GM19438 (cell line): ENCODE measurements around the gene ATP2A2.

Experiments used
- ATAC-seq: cut with Tn5 transposase; IDR thresholded peaks from one replicate; pipeline ENCODE4 v1.9.1; 2021; ENCODE audit warnings: low read depth; ENCODE audit not compliant: unreplicated experiment

ATP2A2 gene

DNA sequence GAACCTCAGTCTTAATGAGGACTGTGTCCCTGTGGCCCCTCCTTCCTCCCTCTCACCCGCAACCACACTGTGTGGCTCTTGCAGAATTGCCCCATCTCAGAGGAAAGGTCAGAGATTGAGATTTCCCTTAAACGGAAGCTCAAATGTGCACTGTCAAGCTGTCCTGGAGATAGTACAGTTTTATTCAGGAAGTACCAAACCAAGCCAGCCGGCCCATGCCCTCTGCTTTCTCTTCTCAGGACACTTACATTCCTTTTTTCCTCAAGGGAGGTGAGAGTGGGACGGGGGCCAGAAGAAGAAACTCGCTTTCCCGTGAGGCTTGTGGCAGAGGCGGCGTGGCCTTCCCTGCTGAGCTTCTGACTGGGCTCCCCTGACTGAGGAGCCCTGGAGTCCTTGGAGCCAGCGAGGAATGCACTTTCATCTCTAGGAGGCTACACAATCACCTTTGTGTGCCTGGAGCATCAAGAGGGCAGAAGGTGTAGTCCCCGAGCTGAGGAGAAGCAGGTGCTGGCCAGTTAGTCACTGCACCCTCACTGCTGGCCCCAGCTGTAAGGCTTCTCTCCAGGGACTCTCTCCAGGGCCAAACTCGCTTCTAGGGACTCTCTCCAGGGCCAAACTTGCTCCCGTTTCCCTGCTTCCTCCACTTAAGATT, 24.1 kb upstream of the ATP2A2 start:
- no peak for ATAC-seq

DNA sequence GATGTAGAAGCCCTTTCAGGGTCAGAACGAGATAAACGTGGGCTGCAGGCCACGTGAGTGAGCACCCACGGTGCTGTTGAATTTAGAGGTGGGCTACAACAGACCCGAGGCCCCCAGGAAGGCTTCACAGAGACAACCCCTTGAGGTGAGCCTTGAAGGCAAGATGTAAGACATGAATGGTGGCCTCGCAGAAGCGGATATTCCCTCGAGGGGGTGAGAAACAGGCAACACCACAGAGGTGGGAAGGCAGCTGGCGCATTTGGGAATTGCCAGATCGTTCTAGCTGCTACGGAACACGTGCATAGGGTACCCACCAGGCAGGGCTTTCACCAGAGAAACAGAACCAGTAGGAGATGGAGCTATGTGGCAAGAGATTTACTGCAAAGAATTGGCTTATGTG, 22.6 kb upstream of the ATP2A2 start:
- ATAC-seq: no peak

DNA sequence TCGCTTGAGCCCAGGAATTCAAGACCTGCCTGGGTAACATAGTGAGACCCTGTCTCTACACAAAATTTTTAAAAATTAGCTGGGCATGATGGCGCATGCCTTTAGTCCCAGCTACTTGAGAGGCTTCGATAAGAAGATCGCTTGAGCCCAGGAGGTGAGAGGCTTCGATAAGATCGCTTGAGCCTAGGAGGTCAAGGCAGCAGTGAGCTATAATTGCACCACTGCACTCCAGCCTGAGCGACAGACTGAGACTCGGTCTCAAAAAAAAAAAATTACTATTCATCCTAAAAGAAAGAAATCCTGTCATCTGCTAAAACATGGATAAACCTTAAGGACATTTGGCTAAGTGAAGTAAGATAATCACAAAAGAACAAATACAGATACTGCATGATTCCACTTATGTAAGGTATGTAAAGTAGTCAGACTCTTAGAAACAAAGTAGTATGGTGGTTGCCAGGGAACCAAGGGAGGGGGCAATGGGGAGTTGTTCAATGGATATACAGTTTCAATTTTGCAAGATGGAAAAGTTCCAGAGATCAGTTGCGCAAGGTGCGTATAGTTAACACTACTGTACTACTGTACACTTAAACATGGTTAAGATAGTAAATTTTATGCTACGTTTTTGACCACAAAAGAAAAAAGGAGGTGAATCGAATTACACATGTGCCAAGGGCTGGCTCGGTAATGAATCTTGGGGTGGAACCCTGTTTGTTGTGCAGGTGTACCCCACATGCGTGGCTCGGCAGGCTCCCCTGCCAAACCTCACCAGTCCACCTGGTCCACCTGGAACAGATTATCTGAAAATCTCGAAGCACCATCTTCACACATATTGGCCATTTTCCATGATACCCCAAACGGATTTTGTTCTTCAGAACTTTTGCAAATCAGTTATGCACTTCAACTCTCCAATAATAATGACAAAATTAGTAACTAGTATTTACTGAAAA, 18.3 kb upstream of the ATP2A2 start:
- ATAC-seq: no peak

DNA sequence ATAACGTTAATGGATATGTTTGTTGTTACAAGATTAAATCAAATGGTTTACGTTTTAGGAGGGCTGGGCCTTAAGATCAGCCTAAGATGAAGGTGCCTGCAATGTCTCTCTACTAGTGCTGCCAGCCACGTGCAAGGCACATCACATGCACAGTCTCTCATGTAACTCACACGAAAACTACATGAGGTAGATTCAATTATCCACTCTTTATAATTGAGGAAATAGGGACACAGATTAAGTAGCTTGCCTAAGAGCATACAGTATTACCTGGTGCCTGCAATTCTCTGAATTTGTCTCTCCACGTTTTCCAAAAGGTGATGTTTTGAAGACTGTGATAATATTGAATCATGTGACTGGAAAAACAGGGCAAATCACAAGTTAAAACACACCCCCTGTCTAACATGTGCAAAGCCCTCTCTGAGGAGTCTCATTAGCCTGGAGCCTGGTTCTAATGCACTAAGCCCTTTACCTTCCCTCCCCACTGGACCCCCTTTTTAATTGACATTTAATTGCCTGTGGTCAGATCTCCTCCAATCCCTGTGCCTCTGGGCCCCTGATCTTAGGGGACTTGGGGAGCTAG, 14.6 kb upstream of the ATP2A2 start:
- no peak for ATAC-seq

DNA sequence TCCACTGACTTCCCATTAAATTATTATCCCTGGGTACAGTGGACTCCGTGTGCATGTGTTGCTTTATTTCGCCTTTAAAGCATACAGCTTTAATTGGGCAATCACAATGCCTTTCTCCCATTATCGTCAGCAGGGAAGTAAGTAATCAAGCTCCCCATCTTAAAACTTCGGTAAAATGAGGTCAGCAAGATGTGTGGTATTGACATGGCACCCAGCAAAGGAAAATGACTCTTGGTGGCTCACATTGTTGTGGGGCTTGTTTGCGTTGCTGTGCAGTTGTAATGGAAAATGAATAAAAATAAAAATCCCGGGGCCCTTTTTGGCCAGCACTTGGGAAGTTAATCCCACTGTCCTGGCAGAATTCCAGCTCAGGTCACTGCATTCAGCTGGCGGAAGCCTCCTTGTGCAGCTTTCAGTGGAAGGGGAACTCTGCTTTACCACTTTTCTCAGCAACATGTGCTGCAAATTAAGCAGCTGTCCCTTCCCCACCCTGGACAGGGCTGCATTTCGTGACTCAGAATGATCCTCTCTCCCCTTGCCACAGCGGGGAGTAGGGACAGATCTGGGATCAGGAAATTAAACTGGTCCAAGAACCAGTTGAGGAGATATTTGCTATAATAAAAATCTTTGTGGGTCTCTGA, 13.9 kb upstream of the ATP2A2 start:
- no peak for ATAC-seq

DNA sequence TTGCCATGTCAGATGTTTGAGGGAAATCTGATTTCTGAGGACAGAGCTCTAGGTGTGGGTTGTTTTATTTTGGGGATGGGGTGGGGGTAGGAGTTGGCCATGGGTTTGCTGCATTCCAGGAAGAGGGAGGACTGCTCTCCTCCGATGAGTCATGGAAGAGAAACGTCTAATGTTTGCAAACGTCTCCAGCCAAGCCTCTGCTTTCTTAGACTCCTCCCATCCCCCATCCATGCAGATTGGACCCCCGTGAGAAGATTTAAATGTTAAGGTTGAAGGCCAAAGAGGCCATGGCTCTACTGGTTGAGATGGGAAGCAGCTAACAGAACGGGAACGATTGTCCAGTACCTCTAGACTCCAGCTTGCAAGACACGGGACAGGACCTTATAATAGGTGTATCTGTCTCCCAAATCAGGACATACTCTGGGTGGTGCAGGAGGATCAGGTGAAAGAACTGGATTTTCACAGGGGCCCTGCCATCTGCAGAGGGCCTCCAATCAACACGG, 11.4 kb upstream of the ATP2A2 start:
- no peak for ATAC-seq

DNA sequence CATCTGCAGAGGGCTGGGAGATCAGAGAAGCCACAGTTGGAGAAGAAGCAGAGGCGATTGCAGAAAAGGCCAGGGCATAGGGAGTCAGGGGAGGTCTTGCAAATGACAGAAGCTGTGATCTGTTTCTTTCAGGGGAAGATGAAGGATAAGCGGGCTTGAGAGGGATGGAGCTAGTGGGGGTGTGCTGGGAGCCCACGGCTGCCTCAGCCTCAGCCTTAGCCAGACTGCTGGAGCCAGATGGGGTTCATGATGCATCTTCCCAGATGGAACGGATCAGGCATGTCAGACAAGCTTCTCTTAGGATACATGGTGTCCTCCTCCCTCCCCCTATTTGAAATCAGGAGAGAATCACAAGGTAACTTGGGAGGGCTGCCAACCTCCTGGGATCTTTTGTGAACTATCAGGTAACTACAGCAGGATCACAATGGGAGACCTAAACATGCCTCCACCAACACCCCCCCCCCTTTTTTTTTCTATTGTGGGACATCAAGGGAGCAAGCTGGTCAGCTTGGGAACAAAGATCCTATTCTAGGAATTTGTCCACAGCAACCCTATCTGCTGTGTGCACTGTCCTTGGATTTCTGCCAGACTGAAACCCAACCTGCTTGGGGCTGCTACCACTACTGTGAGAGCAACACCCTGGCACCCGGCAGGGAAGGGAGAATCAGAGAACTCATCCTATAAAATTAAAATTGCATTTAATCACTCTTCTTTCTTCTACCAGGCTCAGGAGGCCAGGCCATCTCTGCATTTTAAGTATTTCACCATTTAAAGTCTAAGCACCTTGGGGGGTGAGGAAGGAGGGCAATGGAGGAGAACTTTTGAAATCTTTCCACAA, 10.7 kb upstream of the ATP2A2 start:
- ATAC-seq: no peak

DNA sequence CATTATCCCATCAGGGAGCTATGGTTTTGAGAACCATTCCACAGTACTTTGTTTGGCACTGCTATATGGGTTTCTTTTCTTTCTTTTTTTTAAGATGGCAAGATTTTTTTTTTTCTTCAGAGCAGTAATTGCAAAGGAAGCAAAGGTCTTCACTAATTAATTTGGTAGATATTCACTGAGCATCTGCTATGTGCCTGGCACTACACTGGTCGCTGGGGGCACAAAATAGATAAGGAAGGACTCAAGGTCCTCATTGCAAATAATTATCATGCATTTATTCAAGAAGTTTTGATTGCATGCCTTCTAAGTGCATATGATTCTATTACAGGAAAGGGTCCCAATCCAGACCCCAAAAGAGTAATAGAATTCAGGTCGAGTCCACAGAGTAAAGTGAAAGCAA, 10.0 kb upstream of the ATP2A2 start:
- ATAC-seq: no peak

DNA sequence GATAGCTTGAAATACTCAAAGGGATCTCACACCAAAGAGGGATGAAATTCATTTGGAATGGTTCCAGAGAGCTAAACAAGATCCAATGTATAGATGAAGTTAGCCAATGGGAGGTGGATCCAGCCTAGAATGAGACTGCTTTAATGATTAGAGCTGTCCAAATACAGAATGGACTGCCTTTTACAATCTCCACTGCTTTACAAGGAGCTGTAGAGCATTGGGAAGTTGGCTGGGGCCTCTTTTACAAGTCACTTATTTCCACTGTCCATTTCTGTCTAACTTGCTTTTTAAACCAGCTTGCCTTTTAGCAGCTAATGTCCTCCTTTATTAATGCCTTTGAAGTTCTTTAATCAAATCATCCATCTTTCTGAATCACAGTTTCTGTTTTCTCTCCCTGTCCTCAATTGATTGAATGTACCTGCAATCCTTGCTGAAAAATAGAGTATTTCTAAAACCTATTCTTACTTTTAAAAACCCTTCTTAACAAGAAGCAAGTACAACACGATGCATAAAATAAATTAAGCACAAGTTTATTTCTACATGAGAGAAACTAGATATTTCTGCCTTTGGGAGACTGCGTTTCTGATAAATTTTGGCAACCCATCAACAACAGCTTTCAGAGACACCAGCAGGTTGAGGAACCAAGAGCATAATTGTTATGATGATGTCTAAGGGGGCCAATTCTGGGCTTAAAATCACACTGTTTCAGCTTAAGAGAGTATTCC, 3.4 kb upstream of the ATP2A2 start:
- no peak for ATAC-seq

DNA sequence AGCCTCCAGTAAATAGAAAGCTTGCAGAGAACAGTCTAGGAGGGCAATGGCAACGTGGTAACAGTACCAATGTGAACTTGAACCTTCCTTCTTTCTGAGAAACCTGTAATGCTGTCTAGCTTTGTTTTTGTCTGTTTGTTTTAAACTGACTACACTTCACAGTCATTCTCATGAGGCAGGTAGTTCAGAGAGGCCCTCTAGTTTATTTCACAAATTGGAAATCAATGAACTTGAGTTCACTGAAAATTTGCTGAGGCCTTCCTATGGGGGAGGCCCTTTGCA, 2.9 kb upstream of the ATP2A2 start:
- no peak for ATAC-seq

DNA sequence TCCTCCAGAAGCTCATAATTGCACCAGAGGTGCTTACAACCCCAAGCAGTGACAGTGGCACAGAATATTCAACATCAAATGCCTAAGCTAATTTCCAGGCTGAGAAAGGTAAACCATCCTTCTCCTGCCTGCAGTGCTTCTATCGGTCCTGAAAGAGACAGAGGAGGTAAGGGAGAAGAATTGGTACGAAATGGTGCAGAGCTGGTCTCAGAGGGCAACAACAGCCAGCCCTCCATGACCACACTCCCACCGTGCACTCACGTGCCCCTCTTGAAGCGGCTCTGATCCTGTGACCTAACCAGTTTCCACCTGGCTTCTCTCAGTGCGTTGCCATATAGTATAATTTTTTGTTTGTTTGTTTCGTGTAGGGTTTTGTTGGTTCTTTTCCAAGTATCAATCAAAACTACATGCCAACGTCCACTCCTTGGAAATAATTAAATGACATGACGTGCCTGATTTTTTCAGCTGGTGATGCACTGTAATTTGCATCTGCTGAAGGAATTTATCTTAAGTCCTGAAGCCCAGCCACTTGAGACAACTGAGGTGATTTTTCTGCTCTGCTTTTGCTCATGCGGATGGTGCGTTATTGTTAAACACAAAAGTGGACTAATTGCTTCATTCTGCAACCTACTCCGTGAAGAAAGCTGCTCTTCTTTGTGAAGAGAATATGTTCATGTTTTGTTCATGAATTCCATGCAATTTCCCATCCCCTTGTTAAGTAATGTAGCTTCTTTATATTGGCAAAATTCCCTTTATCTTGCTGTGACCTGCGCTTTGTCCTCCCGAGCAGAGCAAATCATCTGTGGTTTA, 1.3 kb upstream of the ATP2A2 start:
- no peak for ATAC-seq

DNA sequence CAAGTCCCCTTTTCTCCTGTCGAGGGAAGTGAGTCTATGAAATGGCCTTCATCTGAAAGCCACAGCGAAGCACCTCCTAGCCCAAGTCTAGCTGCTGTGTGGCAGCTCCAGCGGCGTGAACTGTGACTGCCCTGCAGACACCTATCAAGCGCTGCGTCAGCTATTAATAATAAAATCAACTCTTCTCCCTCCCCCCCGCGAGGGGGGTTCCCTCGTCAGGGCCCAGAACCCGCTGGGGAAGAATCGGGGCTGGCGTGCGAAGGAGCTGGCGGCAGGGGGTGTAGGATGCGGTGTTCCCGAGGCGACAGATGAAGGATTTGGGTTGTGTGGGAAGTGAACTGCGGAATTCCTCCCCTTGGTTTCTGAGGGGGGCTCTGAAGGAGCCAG, 662 bp upstream of the ATP2A2 start:
- ATAC-seq: no peak

DNA sequence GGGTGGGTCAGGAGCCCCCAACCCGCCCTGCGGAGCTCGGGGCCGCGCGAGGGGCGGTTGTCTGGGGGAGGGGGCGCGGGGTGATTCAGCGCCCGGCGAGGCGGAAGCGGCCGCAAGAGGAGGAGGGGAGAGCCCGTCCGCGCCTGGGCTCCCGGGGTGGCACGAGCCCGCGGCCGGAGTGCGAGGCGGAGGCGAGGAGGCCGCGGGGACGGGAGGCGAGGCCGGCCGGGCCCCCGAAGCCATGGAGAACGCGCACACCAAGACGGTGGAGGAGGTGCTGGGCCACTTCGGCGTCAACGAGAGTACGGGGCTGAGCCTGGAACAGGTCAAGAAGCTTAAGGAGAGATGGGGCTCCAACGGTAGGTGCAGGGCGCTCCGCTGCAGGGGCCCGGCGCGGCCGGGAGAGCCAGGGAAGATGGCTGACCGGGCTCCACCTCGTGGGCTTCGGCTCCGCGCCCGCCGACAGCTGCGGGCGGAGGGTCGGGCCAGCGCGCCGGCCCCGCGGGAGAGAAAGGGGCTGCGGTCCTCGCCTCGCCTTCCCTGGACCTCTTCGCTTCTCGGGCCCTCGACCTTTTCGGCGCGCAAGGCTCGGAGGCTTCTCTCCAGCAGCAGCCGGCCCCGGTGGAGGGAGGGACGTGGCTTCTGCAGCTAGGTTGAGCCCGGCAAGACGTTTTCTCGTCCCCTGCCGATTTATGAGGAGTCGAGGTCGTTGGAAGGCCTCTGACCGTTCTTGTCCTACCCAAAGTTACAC, 677 bp downstream of the ATP2A2 start:
- ATAC-seq: peak; percentile 36

DNA sequence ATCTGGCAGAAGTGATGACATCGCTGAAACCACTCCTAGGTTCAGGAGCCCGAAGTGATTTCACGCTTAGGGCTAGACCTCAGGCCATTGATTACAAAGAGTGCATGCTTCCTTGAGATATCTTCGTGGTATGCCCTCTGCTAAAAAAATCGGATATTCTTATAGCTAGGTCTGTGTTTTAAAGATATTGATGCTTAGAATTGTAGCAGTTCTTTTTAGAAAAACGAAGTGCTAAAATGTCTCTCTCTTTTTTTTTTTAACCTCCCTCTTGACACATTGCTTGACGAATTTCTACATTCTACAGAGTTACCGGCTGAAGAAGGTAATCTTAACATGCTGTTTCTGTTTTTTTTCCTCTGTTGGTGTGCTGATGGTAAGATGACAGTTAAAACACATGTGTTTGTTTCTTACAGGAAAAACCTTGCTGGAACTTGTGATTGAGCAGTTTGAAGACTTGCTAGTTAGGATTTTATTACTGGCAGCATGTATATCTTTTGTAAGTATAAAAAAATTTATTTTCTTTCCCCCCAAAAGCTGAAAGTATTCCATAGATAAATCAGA, 1.3 kb downstream of the ATP2A2 start:
- peak; percentile 17 for ATAC-seq

DNA sequence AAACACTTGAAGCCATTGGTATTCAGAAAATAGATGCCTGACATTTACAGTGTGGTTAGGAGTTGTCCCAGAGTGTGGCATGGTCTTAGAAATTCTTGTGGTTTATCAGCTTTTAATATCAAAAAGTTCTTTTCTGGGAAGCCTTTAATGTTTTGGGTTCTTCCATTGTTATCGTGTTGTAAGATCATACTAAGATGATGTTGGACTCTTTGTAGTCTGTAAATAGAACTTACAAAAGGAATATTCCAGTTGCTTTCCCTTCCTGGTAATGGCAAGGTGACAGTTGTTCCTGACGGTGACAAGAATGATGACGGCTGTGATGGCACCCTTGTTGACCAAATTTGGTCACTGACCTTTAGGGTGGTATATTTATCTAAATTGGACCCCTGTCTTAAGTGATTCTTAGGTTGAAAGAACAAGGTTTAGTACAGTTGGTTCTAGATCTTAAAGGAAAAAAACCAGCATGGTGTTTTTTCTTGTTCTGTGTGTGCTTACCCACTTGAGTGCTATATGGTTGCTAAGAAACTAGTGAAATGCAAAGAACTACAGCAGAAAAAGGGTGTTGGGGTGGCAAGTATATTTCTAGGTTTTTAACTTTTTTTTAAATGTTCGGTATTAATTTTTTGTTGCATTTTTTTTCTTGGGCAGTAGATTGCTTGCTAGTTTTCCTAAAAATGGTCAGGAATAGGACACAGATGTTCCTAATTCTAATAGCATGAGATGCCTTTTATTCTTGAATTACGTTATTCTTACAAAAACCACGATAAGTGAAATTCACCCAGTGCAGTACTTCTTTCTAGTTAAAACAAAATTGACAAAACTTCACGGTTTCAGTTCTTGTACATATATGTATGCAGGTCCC, 2.1 kb downstream of the ATP2A2 start:
- ATAC-seq: no peak

DNA sequence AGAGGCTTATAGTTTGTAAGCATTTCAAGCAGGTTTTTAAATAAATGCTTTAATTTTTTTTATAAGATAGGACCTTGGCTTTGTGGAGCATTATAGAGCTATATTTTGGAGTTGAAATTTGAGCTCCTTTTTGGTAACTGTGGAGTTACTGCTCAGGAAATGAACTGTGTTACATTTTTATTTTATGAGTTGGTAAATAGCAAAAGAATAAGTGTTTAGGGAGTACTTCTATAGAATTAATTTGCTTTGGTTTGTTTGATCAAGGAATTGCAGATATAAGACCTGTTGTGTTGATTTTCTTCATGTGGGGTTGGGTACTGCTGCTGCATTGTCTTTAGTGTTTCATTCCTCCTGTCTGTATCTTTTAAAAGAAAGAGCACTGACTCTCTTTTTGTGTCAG, 3.5 kb downstream of the ATP2A2 start:
- ATAC-seq: no peak

DNA sequence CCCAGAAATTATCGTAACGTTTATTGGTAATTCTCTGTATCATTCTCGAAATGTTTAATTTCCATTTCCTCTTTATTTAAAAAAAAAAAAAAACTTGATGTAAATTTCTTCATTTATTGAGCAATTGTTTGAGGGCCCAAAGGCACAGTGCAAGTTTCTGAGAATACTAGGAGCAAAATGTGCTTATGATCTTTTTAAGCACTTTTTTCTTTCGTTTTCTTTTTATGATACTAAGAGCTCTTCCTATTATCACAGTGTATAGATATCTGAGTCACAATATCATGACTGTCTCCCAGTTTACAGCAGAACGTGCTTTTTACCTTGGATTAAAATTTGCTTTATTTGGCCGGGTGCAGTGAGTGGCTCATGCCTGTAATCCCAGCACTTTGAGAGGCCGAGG, 5.6 kb downstream of the ATP2A2 start:
- ATAC-seq: no peak
